T-helper 2 cell treated with Interferon-gamma antibody and Interleukin-4, amounts not matched to agents 100 ng/mL and 5 ng/mL, for 36 hours (primary cell): ENCODE measurements around the gene GALNTL6. TPM values are rescaled to one million over a fixed set of nuclear protein-coding genes. Genes with fewer than 3 reads are reported as not detected.

Experiments
- intact Hi-C: fragments of 100-400 bp; cut with micrococcal nuclease; formaldehyde crosslinking; loops from one replicate; pipeline ENCODE4 v1.15.1; 2023
- total RNA-seq: library from RNA; stranded (reverse); gene quantifications from 2 replicates; pipeline ENCODE4 v1.2.3, GENCODE V29; 2022

GALNTL6 gene
- total RNA-seq, 1 donor from 2014 or later: not detected

DNA sequence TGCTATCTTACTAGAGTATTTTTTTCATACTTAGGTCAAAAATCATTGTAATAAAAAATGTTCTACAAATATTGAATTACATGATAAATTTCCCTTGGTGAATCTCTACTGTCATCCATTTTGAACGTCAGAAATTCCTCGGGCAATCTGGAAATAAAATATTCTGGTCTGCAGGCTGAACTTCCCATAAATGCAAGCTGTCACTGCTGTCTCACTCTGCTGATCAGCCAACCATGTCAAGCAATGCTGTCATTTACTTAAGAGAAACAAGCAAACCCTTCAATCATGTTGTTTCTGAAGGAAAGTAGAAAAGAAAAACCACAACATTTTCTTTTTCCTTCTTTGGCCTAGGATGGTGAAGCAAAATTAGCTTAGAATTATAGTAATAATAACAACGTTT, 841.3 kb downstream of the GALNTL6 start:
- intact Hi-C loops: no loop called here

DNA sequence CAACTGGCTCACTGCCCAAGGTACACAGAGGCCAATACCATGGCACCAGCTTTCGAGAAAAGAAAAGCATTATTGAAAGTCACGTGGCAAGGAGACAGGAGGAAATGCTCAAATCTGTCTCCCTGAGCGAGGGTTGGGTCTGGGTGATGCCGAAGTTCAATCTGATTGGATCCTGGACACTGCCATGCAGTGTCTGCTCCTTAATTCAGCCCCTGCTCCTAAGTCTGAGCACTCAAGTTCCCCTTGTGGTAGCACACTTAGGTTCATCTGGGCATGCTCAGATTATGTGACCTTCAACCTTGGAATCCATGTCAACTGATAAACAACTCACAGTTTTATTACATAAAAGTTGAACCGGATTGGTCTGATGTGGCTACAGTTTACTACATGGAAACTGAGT, 842.9 kb downstream of the GALNTL6 start:
- intact Hi-C loops: no loop called here

DNA sequence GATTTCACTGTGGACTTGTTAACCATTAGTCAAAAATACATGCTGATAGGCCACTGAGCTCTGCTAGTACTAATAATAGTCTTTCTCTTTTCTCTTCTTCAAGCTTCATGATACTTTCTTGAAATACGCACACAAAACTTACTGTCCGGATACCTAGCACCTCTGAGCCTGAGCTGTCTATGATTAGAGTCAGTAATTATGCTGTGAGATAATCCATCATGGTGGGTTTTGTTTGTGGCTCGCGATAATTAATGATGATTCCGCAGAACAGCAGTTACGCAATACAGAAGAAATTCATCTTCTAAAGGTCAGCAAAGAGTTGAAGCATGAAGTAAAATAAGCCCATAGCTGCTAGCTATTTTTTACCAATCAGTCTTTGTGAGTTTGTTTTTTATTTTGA, 843.9 kb downstream of the GALNTL6 start:
- intact Hi-C loops: no loop called here

DNA sequence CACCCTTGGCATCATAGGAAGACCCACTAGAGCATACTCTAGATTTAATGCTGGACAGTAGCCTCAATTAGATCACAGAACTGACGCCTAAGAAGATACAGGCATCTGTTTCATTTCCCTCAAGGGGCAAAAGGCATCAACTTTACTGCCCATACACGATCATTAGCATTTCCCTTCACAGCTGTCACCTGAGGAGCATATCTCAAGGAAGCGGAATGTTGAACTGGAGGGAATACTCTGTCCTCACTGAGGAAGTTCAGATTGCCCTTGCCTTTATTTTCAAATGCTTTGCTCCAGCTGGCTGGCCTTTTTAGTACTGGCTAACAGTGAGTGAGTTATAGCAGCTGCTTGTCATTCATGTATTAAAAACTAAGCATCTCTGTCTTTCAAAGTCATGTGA, 847.0 kb downstream of the GALNTL6 start:
- intact Hi-C loops: no loop called here

DNA sequence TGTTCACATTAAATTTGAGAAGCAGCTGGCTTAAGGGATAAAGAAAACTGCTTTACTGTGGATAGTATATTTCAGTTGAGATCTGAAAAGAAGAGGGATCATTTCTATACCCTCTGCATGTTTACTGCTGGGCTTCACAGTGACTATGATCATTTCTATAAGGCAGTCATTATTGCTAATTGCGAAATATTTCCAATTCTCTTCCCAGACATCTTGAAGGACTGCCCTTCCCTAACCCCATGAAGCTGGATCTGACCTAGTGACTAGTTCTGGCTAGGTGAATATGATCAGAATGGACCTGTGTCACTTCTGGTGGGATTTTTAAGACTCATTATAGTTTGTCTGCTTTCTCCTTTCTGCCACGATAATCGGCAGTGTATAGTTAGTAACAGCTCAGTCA, 848.9 kb downstream of the GALNTL6 start:
- intact Hi-C loops: no loop called here

DNA sequence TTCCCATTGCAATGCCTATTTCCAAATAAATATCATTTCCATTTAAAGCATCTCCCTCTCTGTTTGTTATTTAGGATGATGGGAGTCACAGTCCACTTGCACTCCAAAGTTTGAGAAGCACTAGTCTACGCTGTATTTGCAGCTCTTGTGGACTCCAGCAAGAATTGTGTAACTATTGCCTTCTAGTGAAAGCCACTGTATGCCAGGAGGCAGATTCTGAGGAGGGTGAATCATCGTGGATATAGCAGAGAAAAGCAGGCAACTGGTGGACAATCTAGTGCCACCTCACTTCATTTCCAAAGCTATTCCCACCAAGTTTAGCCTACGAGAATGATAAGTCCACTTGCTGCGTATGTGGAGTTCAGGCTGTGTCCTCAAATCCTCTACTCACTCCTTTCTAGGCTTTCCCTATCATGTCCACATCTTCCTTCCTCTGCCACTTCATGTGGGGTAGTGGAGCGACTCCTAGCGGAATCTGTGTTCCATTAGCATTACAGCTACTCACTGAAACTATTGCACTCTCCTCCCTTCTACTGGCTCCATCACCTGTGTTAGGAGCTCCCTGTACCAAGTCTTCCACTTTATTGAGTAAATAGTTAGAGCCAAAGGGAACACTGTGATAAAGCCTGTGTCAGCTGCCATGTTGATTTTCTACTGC, 853.6 kb downstream of the GALNTL6 start:
- intact Hi-C loops: no loop called here

DNA sequence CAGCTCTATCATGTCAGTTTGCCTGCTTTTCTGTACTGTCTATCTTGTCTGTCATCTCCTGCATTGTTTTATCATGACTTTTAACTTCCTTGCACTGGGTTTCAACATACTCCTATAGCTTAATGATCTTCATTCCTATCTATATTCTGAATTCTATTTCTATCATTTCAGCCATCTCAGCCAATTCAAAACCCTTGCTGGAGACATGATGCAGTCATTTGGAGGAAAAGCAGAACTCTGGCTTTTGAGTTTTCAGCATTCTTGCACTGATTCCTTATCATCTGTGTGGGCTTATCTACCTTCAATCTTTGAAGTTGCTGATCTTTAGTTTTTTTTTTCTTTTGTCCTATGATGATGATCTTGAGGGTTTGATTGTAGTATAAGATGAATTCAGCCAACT, 861.6 kb downstream of the GALNTL6 start:
- intact Hi-C loops: no loop called here

DNA sequence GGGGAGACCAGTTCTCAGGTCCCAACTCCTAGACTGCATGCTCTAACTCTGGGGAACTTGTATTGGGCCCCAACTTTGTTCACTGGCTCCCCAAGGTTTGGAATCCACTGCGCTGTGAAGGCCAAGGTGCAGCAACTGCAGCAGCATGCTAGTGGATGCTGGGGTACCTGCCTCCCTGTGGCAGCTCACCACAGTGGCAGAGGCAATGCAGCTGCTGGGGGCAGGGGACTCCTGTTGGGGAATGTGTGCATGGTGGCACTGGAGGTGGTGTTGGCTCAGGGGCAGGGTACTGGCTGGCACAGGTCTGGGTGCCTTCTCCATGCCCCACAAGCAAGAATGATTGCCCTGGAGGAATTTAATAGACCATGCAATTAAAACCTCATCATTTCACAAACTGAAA, 862.0 kb downstream of the GALNTL6 start:
- intact Hi-C loops: no loop called here

DNA sequence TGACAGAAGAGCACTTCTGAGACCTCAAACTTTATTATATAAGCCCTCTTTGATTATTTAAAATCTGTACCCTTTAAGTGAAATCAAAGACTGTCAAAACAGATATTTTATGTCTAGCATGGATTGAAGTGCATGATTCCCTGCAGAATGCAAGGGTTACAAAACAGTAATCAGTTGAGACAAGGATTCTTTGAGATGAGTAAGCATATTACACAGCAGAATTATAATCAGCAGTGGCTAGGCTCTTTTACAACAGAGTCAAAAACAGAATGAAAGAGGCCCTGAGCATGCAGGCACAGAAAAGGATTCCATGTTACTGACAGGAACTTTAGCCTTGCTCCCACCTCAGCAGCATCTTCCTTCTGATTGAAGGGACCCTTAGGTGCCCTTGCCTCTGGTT, 867.5 kb downstream of the GALNTL6 start:
- intact Hi-C loops: no loop called here

DNA sequence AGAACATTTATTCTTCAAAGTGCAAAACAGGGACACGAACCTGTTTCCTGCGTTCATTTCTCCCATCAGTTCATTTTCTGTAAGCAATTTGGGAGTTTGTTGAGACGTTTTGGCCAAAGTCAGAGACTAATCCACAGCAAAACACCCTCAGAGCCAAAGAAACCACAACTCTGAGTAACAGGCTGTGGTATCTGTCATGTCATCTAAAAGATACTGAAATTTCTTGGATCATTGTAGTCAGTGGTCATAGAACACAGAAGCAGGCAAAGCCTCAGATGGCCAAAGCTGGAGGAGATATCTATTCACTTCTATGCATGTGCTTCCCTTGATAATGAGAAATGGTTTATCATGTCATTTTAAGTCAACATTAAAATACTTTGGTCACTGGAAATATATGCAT, 869.8 kb downstream of the GALNTL6 start:
- intact Hi-C loops: no loop called here

DNA sequence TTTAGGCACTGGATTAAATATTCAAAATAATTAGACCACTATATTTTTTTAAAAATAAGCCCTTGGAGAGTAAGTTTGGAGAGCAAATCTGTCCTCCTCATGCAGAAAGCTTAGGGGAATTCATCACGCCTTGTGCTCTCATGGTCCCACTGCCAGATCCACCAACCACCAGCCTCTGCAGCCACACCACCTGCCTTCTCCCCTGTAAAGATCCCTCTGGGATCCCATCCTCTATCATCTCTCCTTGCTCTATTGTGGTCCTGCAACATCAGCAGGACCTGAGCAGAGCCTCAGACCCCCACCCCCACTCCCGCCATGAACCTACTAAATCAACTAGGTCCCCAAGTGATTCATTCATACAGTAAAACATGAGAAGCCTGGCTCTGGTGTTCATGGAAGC, 872.8 kb downstream of the GALNTL6 start:
- intact Hi-C loops: no loop called here

DNA sequence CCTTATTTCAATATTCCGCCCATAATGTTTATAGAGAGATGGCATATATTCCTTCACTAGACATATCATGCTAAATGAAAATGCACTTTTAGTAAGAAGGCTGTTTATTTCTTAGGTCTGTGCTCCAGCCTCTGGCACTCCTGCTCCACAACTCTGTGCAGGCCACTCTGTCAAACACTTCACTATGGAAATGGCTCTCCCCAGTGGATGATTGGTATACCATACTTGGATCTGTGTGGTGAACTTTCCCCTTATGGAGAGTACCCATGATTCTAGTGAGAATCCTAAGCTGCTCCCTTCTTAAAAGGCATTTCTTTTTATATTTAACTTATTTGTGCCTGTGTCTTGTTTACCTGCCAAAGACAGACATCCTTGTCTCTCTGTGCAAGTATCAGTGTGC, 875.3 kb downstream of the GALNTL6 start:
- intact Hi-C loops: no loop called here

DNA sequence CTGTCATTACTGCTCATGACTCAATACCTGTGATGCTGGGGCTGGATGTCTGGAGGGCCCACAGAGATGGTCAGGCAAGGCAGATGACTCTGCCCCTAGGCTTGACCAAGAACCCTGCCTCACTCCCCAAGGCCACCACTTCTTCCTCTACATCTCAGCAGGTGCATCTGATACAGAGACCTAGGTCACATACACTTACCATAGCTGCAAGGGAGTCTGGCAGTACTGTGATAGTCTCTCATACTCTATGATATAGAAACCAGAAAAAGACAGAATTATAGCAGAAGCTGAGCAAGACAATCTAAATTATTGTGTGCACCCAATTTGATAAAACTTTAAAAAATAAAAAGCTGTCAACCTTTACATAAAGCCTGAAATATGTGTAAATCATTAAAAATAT, 878.3 kb downstream of the GALNTL6 start:
- intact Hi-C loops: no loop called here

DNA sequence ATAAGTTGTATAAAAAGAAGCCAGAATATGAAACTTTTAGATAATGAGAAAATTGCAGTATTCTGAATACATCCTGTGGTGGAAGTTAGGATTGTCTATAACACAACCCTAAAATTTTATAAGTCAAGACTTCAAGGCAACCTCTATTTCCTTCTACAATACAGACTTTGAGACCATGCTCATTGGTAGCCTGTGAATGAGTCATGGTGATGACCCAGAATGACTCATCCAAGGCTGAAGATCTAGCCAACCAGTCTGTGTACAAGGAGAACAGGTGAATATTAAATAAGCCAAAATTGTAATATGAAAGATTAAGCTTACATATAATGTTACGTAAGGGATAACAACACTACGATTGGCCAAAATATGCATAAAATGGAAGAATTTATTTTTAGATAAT, 879.5 kb downstream of the GALNTL6 start:
- intact Hi-C loops: no loop called here

DNA sequence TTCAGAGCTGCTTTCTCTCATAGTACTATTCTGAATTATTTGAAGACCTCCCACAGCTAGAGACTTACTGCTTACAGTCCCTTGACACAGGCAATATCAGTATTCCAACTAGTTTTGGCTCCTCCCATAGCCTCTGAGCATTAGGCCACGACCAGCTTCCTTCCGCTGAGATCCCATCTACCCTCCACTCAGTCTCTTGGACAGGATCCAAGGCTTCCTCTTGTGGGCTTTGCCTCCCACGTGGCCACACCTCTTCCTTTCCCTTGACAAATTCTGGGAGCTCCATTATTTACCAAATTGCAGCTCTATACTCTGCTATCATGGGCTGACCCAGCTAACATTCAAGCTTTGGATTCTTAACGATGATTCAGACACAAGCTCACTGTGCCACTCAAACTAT, 885.1 kb downstream of the GALNTL6 start:
- intact Hi-C loops: no loop called here

DNA sequence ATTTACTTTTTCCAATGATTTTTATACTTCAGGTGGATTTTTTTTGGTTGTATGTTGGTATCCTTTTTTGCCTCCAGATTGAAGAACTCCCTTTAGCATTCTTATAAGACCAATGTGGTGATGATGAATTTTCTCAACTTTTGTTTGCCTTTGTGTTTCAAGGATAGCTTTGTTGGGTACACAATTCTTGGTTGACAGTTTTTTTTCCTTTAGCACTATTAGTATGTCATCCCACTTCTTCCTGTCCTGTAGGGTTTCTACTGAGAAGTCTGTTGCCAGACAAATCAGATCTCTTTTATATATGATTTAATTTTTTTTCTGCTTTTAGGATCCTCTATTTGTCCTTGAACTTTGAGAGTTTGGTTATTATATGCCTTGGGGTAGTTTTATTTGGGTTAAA, 892.4 kb downstream of the GALNTL6 start:
- intact Hi-C loops: no loop called here

DNA sequence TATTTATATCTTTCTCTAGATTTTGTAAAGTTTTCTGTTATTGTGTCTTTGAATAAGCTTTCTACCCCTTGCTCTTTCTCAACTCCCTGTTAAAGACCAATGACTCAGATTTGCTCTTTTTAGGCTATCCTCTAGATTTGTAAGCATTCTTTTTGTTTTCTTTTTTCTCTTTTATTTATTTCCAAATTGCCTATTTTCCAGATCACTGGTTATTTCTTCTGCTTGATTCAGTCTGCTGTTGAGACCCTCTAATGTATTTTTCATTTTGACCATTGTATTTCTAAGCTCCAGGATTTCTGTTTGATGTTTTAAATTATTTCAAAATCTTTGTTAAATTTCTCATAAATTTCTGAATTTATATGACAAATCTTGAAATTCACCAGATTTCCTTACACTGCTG, 892.8 kb downstream of the GALNTL6 start:
- intact Hi-C loops: no loop called here

DNA sequence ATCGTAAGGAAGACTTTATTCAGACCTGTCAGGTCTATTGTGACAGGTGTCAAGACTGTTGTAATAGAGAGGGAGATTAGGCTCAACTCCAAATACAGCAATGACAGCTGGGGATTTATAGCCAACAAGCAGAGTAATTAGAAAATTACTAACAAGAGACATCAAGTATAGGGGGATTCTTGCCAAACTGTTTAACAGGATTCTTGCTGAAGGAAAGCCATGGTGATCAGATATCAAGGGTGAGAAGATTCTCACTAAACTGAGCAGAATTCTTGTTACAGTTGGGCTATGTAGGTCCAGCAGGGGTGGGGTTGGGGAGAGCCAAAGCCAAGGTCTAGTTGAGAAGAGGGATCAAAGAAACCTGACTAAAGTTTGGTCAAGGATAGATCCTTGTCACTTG, 894.4 kb downstream of the GALNTL6 start:
- intact Hi-C loops: no loop called here

DNA sequence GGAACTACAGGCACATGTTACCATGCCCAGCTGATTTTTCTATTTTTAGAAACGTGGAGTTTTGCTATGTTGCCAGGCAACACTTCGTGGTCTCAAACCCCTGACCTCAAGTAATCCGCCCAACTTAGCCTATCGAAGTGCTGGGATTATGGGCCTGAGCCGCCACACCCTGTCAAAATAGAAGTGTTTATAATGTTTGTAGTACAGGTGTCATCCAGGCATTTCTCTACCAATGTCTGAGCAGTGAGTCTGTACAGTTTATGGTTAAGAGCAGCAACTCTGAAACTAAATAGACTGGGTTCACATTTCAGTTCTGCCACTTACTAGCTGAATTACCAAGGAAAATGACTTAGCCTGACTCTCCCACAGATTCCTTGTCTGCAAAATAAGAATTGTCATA, 895.0 kb downstream of the GALNTL6 start:
- intact Hi-C loops: no loop called here

DNA sequence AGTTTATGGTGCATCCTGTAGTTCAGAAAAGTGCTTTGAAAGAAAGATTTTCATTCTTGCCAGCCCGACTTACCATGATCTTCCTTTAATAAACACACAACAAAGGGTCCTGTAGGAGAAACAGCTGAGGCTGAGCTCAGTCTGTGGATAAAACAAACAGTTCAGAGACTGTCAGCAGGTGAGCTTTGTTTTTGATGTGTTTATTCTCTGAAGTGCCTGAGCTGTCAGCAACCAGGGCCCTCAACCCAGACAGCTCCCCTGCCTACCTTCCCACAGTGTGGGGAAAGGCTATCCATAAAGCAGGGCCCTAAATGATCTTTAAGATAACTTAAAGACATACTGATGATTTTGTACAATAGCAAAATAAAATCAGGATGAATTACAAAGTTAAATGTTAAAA, 896.2 kb downstream of the GALNTL6 start:
- intact Hi-C loops: no loop called here

DNA sequence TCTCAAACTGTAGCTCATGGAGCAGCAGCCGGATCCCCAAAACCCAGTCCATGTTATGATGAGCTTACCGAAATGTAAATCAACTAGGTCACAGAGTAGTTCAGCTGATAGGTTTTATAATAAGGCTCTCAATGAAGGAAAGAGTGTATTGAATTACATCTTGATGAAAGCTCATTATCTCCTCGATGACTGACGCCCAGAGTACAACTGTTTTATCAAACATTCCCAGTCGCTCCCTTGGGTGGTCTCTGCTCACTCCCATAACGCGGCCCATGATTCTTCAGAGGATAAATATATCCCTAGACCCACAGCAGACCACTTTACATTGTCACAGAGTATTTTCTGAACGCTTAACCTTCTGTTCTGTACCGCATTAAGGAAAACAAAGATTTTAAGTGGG, 903.1 kb downstream of the GALNTL6 start:
- intact Hi-C loops: no loop called here

DNA sequence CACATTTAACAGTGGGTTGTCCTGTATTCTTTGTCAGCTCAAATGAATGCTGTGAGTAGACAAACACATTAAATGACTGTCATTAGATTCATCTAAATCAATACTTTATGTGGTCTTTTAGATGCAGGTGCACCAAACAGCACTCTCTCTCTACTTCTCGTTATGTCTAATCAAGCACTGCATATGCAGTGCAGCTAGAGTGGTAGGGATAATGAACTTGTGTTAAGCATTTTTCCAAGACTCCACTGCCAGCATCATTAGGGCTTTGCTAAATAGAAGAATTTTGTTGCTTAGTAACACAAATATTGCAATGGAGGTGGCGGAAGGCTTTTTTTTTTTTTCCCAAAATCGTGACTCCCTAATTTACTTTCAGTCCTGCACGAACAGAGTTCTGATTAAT, 908.5 kb downstream of the GALNTL6 start:
- intact Hi-C loops: no loop called here

DNA sequence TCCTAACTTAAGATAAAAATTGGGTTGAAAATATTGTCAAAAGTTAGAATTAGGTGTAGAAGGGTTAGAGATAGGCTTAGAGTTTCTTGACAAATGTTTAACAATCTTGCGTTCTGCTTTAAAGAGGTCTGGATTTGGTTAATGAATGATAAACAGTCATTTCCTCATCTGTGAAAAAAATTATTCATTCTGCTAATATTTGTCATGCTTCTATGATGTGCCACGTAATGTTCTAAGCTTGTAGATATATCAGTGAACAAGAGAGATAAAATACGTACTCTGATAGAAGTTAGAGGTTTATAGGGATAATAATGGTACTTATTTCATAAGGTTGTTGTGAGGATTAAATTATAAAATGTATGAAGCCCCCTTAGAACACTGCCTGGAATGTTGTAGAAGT, 912.4 kb downstream of the GALNTL6 start:
- intact Hi-C loops: no loop called here

DNA sequence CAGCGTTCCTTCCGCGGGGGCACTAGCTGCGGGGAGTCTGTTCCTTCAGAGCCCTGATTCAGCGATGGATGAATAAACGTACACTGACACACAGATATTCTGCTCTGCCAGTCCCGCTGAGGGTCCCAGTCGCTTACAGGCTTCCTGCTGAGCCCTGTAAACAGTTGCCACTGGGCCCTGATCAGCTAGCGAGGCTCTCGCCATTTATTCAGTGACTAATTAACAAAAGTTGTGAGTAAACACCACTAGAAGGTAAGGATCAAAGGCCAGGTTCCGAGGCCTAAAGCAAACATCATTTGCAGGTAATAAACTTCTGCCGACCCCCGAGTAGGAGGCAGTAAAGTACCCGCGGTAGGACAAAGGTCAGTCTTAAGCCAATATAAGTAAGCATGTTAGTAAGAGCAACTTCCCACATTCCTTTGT, 912.8 kb downstream of the GALNTL6 start:
- intact Hi-C loops: no loop called here
